ENCODE results near the gene STX17. TPM values are rescaled to one million over a fixed set of nuclear protein-coding genes. Genes with fewer than 3 reads are reported as not detected.

The STX17 gene
- total and polyA plus RNA-seq, 12 donors, result 5.4 to 47.2 (median 29.1) TPM

DNA sequence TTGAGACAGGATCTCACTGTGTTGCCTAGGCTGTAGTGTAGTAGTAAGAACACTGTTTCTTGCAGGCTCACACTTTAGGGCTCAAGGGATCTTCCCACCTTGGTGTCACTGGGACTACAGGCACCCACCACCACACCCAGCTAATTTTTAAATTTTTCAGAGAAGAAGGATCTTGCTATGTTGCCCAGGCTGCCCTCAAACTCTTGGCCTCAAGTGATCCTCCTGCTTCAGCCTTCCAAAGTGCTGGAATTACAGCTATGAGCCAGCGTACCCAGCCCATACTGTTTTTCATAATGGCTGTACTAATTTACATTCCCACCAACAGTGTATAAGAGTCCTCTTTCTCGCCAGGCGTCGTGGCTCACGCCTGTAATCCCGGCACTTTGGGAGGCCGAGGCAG lies 5.1 kb downstream of the STX17 start:
- Histone ChIP-seq H3K4me1 (replicated peaks in 1 of 2) (peaks cover 0 to 14% of the 10 kb centered on the region in 2 donors), H3K27me3 (no peaks in the 10 kb centered on the region), H3K36me3 (replicated peaks in 1 of 2) (peaks cover 0 to 15% of the 10 kb centered on the region in 2 donors), H3K9me3 (replicated peaks in 1 of 3) (no peaks in the 10 kb centered on the region), H3K4me3 (no peak overlapping the region), H3K27ac (no peak overlapping the region)
- no peak for TF ChIP-seq POLR2A (IDR thresholded peaks at IDR 0.05)
- TF ChIP-seq, protein P1, sequence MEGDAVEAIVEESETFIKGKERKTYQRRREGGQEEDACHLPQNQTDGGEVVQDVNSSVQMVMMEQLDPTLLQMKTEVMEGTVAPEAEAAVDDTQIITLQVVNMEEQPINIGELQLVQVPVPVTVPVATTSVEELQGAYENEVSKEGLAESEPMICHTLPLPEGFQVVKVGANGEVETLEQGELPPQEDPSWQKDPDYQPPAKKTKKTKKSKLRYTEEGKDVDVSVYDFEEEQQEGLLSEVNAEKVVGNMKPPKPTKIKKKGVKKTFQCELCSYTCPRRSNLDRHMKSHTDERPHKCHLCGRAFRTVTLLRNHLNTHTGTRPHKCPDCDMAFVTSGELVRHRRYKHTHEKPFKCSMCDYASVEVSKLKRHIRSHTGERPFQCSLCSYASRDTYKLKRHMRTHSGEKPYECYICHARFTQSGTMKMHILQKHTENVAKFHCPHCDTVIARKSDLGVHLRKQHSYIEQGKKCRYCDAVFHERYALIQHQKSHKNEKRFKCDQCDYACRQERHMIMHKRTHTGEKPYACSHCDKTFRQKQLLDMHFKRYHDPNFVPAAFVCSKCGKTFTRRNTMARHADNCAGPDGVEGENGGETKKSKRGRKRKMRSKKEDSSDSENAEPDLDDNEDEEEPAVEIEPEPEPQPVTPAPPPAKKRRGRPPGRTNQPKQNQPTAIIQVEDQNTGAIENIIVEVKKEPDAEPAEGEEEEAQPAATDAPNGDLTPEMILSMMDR (IDR thresholded peaks at IDR 0.05), result no peak
- 94 to 100% (median 98%) methylated on average over 7 of the region's 7 CpGs for WGBS, 4 donors
- intact Hi-C loops (cut with DNase I), result no loop called here
- no peak for DNase-seq

DNA sequence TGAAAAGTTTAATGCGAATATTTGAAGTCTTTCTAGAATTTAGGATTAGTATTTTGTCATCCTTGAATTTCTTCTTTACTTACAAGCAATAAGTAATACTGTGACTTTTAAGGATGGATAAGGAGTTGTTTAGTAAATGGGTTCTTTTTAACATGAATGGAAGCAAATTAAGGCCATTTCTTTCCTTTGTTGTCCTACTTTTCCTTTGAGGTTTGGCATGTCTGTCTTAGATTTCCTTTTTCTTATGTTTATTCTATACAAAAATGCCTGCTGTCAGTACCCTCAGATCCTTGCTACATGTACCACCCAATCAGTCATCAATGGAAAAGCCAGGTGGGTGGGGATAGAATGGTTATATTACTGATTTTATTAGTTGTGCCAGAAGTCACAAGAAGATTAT lies 10.2 kb downstream of the STX17 start:
- DNase-seq, result no peak
- Histone ChIP-seq H3K27ac (no peak overlapping the region), H3K4me1 (replicated peaks in 1 of 2) (peaks cover 0 to 4% of the 10 kb centered on the region in 2 donors), H3K27me3 (no peaks in the 10 kb centered on the region), H3K4me3 (no peak overlapping the region), H3K9me3 (replicated peaks in 1 of 3) (no peaks in the 10 kb centered on the region), H3K36me3 (replicated peaks in 1 of 2) (peaks cover 0 to 29% of the 10 kb centered on the region in 2 donors)
- intact Hi-C loops (cut with DNase I), result no loop called here
- WGBS, 4 donors, result 87 to 92% (median 91%) methylated on average over 1 of the region's 1 CpG
- TF ChIP-seq, protein P1 (IDR thresholded peaks at IDR 0.05), result no peak
- TF ChIP-seq POLR2A (IDR thresholded peaks at IDR 0.05), result no peak

DNA sequence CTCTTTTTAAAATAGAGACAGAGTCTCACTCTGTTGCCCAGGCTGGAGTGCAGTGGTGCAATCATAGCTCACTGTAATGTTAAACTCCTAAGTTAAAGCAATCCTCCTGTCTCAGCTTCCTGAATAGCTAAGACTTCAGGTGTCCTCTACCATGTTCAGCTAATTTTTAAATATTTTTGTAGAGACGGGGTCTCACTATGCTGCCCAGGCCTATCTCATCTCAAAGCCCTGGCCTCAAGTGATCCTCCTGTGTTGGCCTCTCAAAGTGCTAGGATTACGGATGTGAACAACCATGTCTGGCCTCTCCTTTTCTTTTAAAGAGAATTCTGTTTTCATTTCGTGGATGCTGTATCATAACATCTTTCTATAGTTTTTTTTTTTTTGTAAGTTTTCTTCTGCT lies 11.7 kb downstream of the STX17 start:
- no peak for TF ChIP-seq POLR2A (IDR thresholded peaks at IDR 0.05)
- TF ChIP-seq, protein P1 (IDR thresholded peaks at IDR 0.05), result no peak
- Histone ChIP-seq H3K4me3 (no peak overlapping the region), H3K27me3 (no peaks in the 10 kb centered on the region), H3K27ac (no peak overlapping the region), H3K9me3 (replicated peaks in 1 of 3) (no peaks in the 10 kb centered on the region), H3K36me3 (replicated peaks in 1 of 2) (peaks cover 0 to 35% of the 10 kb centered on the region in 2 donors), H3K4me1 (replicated peaks in 1 of 2) (peaks cover 0 to 7% of the 10 kb centered on the region in 2 donors)
- WGBS, 4 donors, result 75 to 97% (median 93%) methylated on average over 3 of the region's 3 CpGs
- no peak for DNase-seq
- intact Hi-C loops (cut with DNase I), result no loop called here

DNA sequence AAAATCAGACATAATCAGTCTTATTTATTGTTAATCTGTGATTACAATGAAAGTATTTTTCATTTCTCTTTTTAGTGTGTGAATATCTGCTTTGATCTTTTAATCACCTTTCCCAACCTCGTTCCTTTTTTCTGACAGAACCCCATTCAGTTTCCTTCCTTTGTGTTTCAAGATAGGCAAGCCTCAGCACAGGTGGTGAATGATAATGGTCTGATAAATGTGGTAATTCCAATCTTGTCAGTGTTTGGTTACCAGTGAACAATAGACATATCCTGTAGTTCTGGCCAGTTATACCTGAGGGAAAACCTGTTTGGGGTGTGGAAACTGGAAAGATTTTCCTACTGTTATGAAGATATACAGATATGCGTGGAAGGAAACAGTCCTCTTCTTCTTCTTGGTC lies 13.5 kb downstream of the STX17 start:
- Histone ChIP-seq H3K4me1 (replicated peaks in 1 of 2) (peaks cover 0 to 7% of the 10 kb centered on the region in 2 donors), H3K27me3 (no peaks in the 10 kb centered on the region), H3K4me3 (no peak overlapping the region), H3K36me3 (replicated peaks in 1 of 2) (peaks cover 0 to 35% of the 10 kb centered on the region in 2 donors), H3K9me3 (replicated peaks in 1 of 3) (peaks cover 0 to 2% (median 0%) of the 10 kb centered on the region in 3 donors), H3K27ac (no peak overlapping the region)
- intact Hi-C loops (cut with DNase I), result no loop called here
- no peak for DNase-seq
- 76 to 83% (median 81%) methylated on average over 2 of the region's 2 CpGs for WGBS, 4 donors
- TF ChIP-seq, protein P1 (IDR thresholded peaks at IDR 0.05), result no peak
- TF ChIP-seq POLR2A (IDR thresholded peaks at IDR 0.05), result no peak
